HG02884 (cell line): ENCODE results near the gene SLC6A5.
"Not testable (repeated sequence)": the region's sequence is repeated elsewhere in the genome, so short reads cannot be mapped to it uniquely, and the experiment has no call there.

Experiments used
- ATAC-seq: cut with Tn5 transposase; IDR thresholded peaks from one replicate; pipeline ENCODE4 v1.9.1; 2021; ENCODE audit warnings: mild to moderate bottlenecking, moderate library complexity; ENCODE audit not compliant: unreplicated experiment

The SLC6A5 gene

DNA sequence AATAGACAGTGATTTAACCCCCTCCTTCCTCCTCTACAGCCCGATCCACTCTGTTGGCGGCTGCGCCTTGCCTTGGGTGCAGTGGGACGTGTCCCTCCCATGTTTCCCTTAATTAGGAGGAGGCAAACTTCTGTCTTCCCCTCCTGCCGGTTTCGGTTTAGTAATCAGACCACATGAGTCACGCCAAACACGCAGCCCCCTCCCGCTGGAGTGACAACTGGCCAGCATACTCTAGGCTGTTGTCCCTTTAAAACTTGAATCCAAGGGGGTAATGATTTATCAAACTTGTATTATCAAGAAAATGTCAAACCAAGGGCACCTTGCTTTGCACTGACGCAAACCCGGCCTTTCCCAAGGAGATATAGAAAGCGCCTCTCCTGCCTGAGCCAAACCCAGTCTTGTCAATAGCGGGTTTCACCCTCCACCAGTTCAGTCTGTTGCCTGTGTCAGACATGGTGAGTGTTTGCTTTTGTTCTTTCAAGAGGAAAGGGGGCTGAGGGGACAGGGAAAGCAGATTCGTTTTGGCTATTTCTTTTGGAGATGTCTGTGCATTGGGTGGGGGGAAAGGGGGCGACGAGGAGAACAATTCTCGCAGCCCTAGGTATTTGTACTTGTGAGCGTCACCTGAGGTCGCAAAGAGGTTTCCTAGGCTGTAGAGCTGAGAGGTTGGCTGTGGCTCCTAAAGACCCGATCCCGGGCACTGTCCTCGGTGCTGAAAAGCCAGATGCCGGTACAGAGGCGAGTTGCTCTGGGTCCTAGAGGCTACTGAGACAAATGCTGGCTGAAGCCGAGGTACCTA lies at the start of gene SLC6A5:
Gene SLC6A5 (plus strand): TSS at position 388 of the 799 bp plus-strand sequence. CDS start 65 bp downstream, at position 453.
- ATAC-seq = no peak

DNA sequence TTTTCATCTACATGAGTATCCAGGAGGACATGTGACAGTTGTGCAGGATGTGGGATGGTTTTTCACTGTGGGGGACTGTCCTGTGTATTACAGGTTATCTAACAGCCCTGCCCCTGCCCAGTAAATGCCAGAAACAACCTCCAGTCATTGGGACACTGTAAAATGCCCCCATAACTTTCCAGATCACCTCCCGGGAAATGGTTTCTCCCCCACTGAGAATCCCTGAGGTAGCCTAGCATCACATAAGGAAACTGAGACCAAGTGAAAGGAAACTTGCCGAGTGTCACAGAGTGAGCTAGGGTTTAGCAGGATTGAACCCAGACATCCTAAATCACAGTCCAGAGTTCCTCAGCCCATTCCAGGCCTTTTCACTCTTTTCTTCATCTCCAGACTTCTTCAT lies 48.3 kb upstream of the SLC6A5 start:
- no peak for ATAC-seq

DNA sequence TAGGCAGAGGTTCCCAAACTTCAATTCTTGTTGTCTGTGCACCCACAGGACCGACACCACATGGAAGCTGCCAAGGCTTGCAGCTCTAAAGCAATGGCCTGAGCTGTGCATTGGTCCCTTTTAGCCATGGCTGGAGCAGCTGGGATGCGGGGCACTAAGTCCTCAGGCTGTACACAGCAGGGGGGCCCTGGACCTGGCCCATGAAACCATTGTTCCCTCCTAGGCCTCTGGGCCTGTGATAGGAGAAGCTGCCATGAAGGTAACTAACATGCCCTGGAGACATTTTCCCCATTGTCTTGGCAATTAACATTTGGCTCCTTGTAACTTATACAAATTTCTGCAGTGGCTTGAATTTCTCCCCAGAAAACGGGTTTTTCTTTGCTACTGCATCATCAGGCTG lies 43.6 kb upstream of the SLC6A5 start:
- no peak for ATAC-seq

DNA sequence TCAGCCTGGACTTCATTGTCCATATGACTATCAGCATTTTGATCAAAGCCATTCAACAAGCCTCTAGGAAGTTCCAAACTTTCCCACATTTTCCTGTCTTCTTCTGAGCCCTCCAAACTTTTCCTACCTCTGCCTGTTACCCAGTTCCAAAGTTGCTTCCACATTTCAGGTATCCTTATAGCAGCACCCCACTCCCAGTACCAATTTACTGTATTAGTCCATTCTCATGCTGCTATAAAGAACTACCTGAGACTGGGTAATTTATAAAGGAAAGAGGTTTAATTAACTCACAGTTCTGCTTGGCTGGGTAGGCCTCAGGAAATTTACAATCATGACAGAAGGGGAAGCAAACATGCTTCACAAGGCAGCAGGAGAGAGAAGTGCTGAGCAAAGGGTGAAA lies 43.0 kb upstream of the SLC6A5 start:
- not testable (repeated sequence) for ATAC-seq

- ATAC-seq = no peak
Observed at GRCh38 chr11:20558741-20559140, 40.7 kb upstream of the SLC6A5 start.

DNA sequence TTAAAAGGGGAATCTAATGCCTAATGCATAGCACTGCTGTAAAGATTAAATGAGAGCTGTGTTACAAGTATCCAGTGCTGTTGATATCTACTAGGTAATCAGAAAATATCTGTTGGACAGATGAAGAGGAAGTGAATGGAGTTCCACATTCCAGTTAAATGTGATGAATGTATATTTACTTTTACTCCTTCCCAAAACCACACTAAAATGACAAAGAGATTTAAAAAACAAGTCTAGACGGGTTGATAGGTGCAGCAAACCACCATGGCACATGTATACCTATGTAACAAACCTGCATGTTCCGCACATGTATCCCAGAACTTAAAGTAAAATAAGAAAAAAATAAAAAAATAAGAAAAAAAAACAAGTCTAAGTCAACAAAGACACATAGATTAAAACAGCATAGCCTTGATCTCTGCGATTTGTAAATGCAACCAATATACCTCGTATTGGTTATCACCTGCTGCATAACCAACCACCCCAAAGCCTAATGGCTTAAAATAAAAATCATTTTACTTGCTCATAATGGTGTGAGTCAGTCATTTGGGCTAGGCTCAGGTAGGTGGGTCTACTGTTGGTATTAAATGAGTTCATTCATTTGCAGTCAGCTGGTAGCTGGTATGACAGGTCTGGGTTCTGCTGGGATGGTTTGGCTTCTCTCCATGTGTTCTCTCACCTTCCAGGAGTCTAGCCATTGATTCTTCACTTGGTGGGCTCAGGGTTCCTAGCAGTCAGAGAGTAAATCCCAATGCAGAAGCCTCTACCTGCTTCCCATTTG lies 39.7 kb upstream of the SLC6A5 start:
- no peak for ATAC-seq

GRCh38 chr11:20561915-20562314 lies 37.5 kb upstream of the SLC6A5 start:
- ATAC-seq = no peak

GRCh38 chr11:20563866-20564265 lies 35.5 kb upstream of the SLC6A5 start:
- ATAC-seq = no peak

GRCh38 chr11:20564846-20565635 lies 34.4 kb upstream of the SLC6A5 start:
- no peak for ATAC-seq

DNA sequence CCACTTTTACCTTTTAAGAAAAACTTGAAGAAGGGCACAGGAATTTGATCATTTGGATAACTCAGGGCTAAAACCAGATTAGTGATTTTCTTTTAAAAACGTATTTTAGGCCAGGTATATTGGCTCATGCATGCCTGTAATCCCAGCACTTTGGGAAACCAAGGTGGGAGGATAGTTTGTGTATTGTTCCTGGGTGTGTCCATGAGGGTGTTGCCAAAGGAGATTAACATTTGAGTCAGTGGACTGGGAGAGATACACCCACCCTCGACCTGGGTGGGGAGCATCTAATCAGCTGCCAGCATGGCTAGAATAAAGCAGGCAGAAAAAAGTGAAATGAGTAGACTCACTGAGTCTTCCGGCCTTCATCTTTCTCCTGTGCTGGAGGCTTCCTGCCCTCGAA lies 33.3 kb upstream of the SLC6A5 start:
- not testable (repeated sequence) for ATAC-seq

DNA sequence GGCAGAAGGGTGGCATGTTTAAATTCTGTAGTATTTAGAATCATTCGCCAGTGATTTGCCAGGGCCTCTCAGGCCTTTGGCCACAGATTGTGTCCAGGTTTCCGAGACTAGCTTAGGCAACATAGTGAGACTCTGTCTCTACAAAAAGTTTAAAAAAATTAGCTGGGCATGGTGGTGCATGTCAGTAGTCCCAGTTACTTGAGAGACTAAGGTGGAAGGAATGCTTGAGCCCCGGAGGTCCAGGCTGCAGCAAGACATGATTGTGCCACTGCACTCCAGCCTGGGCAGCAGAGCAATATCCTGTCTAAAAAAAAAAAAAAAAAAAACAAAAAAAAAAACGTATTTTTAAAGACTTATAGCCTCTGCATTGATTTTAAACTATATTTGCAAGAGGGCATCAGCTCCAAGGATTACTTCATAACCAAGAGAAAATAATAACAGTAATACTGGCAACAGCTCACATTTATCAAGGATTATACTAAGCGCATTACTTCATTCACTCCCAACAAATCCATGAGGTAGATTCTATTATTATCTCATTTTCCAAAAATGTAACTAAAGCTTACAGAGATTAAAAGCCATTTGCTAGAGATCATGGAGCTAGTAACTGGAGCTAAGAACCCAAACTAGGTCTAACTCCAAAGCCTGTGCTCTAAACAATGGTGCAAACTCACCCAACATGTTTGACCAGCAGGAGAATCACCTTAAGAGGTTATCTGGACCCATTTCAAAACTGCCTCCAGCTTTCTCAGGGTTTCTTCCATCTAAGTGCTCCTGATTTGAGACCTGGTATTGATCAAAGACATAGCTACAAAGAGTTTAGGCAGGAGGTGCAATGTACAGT lies 32.6 kb upstream of the SLC6A5 start:
- no peak for ATAC-seq

DNA sequence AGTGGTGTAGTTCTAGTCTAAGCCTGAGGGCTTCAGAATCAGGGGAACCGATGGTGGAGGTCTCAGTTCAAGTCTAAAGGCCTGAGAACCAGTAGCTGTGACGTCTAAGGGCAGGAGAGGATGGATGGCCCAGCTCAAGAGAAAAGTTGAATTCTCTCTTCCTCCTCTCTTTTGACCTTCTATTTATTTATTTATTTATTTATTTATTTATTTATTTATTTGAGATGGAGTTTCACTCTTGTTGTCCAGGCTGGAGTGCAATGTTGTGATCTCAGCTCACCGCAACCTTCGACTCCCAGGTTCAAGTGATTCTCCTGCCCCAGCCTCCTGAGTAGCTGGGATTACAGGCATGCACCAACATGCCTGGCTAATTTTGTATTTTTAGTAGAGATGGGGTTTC lies 19.7 kb upstream of the SLC6A5 start:
- not testable (repeated sequence) for ATAC-seq

DNA sequence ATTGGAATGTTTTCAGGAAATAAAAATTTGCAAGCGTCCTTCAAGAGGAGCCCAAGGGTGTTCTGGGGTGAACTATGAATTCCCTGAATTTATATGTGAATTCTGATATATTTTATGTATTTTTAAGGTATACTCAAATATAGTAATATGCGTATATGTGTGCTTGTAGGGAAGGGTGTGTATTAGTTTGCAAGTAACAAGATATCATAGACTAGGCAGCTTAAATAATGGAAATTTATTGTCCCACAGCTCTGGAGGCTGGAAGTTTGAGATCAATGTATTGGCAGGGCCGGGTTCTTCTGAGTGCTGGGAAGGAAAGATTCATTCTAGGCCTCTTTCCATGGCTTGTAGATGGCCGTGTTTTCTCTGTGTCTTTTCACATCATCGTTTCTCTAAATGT lies 16.2 kb upstream of the SLC6A5 start:
- no peak for ATAC-seq

- ATAC-seq = no peak
Observed at GRCh38 chr11:20584093-20584774, 15.2 kb upstream of the SLC6A5 start.

DNA sequence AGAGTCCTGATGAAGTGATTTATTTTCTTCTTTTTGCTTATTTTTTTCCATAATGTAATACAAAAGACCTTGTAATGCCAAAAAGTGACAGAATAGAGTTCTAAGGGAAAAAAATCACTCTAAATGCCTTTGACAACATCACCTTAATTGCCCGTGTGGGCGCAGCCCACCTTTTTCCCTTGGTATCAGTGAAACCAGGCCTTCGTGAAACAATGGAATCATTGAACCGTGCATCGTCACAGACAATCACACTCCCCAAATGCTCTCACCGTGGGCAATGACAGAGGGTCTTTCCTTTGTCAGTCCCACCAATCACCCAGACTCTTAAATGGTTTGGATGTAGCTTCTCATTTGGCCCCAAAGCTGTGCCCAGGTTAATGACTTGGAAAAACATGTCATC lies 9.6 kb upstream of the SLC6A5 start:
- ATAC-seq = no peak

DNA sequence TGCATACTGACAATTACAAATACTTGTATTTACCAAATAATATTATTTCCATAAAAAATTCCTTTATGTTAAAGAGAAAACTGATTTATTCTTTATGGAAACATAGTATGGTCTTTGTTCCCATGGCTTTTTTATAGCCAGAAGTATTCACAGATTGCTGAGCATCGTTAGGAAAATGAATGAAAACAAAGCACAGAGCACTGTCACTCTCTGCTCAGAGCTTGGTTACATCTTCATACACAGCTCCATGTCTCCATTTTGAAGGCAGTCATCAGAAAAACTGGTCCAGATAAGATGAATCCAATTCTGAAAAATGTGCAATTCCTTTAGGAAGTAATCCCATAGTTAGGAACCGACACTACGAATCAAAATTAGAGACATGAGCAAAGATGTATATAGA lies 9.0 kb upstream of the SLC6A5 start:
- no peak for ATAC-seq

DNA sequence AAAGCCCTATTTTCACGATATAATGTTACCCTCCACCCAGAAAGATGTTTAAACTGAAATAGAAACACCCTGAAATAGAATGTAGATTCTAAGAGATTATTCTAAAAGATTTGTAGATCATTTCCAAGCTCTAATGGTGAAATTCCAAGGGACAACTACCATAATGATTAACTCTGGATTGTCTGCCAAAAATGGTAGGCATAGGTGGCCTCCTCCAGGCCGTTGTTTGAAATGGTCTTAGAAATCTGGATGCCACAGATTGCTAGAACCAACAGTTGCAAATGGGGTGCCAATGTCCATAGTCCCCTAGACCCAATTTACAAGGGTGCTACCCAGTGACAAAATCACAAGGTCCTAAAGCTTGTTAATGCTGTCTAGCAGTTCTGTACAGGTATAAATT lies 6.7 kb upstream of the SLC6A5 start:
- no peak for ATAC-seq

DNA sequence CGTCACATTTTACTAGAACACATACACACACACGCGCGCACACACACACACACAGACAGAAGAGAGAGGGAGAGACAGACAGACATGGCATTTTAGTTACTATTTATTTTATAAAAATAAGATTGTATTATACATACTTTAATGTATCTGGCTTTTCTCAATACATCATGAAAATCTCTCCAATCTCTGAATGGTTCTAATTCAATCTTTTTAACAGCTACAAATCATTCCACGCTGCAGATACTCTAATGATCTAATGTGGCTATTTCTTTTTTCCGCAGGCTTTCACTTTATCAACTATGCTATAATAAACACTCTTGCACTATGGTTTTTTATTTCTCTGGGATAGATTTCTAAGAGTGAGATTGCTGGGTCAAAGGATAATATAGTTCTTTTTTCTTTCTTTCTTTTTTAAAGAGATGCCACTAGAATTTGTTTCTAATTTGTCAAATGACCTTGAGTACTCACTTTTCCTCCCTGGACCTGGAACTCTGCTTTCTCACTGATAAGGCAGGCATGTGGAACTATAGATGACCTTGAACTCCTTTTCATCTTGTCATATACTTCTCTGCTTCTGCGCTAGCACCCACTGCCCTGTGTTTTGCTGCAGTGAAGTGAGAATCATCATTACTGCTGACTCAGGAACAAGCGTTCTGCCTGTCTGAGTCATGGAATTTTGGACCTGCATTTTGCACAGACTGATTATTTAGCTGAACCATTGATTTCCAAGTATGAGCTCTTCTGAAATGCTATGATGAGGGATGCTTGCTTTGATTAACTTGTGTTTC lies 4.9 kb upstream of the SLC6A5 start:
- ATAC-seq = no peak

DNA sequence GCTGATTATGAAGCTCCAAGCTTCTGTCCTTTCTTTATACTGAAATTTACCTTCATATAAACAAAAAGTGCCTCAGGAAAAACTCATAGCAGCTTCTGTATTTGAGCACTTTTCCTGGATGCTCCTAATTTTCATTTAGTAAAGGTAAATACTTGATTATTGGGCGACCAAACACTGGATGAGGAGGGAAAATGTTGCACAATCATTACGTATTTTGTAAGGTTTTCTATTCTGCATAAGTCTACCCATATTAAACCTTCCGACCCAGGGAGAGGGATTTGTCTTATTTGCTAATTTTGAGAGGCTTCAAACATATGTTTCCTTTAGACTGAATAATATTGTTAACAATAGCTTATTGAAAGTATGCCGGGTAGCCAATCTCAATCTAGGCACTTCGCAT lies 4.3 kb upstream of the SLC6A5 start:
- ATAC-seq = no peak
